H54 (cell line): ENCODE data around the gene BRI3BP.
"Not testable (repeated sequence)": the region's sequence is repeated elsewhere in the genome, so short reads cannot be mapped to it uniquely, and the experiment has no call there.

Source experiments
- DNase-seq: peaks from one replicate; pipeline ENCODE4 v3.0.0; 2011; ENCODE audit warnings: low spot score, mixed read lengths; ENCODE audit not compliant: insufficient read length
- FAIRE-seq: peaks from 3 replicates; lab custom pipeline; 2011; peaks lifted over from hg19 to GRCh38; lab: Jason Lieb, UNC
- POLR2A ChIP-seq: IDR thresholded peaks from 2 replicates; pipeline ENCODE4 v1.6.1; 2011; ENCODE audit warnings: low read depth, mild to moderate bottlenecking, low read length

BRI3BP gene

DNA sequence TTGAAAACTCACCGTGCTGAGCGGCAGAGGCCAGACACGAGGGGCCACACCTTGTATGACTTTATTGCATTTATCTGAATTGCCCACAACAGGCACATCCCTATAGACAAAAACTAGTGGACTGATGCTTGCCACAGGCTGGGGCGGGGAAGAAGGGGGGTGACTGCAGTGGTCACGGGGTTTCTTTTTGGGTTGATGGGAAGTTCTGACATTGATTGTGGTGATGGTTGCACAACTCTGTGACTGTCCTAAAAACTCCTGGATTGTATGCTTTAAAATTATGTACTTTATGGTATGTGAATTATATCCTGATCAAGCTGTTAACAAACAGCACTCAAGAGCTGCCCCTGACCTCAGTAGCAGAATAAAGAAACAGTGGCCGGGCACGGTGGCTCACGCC, 30.2 kb upstream of the BRI3BP start:
- DNase-seq (no peak), FAIRE-seq (no peak)
- TF ChIP-seq POLR2A, result no peak

DNA sequence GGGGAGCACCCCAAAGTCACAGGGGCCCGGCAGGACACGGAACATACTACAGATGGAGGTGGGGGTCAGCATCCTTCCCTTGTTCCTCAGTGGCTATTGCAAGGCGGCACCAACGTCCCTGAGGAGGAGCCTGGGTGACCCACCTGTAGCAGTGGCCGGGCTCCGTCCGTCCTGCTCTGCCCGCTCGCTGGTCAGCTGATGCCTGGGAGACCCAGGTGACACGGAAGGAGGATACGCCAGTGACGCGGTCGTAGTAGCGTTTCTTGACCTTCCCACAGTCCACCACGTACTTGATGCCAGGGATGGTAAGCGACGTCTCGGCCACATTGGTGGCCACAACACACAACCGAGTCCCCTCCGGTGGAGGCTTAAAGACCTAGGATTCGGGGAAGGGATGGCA, 29.2 kb upstream of the BRI3BP start:
- FAIRE-seq, result no peak

GRCh38 chr12:124964836-124965462, 28.5 kb upstream of the BRI3BP start:
- DNase-seq (no peak), FAIRE-seq (no peak)
- TF ChIP-seq POLR2A, result no peak

More for the DNA sequence above, 29.2 kb upstream of the BRI3BP start:
- TF ChIP-seq POLR2A, result no peak
- no peak for DNase-seq

- no peak for FAIRE-seq
- TF ChIP-seq POLR2A, result no peak
- no peak for DNase-seq
Measured at GRCh38 chr12:124967016-124967739, 26.3 kb upstream of the BRI3BP start.

- no peak for TF ChIP-seq POLR2A
- no peak for FAIRE-seq
Measured at GRCh38 chr12:124968656-124969055, 24.8 kb upstream of the BRI3BP start.

DNA sequence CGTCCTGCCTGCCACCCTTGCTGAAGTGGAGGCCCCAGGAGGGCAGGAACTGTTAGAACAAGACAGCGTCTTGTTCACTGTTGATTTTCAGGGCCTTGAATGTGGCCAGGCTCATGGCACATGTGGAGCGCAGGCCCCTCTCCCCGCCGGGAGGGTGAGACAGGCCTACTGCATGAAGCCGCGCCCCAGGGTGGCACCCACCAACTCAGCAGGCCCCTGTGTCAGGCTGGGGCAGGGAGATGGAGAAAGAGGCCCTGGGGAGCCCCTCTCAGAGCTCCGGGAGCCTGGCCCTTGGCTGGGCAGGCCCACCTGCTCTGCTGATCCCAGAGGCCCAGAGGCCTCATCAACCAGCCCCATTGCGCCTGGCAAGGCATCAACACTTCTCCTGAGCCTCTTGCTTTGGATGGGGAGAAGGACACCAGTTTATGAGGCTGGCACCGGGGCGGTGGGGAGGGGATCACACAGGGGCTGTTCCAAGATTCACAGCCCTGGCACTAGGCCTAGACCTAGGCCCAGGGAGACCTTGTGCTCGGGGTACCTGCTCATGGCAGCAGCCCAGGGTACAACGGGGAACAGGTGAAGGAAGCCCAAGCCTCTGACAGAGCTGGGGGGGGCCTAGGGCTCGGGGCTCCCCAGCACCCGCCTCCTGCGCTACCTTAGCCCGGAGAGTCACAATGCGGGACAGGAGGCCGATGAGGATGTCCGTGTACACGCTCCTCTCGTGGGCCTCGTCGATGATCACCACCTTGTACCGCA, 22.6 kb upstream of the BRI3BP start:
- FAIRE-seq, result no peak
- no peak for TF ChIP-seq POLR2A
- no peak for DNase-seq

More at GRCh38 chr12:124968656-124969055, 24.8 kb upstream of the BRI3BP start:
- no peak for DNase-seq

DNA sequence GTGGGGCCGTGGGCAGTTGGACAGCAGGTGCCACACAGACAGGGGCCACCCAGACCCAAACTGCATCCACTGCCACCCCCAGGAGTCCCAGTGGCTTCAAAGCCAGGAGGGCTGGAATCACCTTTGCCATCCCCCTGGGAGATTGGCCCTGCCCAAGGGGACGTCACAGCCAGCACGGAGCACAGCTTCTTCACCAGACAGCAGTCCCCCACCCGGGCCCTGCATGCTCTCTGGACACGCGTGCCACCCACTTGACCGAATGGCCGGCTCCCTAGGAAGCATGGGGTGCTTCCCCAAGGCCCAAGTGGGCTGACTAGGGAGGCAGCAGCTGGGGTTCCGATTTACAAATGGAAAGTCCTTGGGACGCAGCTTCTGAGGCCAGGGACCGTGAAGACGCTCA, 21.8 kb upstream of the BRI3BP start:
- no peak for DNase-seq
- TF ChIP-seq POLR2A, result no peak
- FAIRE-seq, result no peak

GRCh38 chr12:124972211-124972610, 21.2 kb upstream of the BRI3BP start:
- DNase-seq (no peak), FAIRE-seq (no peak)
- TF ChIP-seq POLR2A, result no peak

GRCh38 chr12:124975276-124975675, 18.2 kb upstream of the BRI3BP start:
- no peak for DNase-seq
- no peak for FAIRE-seq
- no peak for TF ChIP-seq POLR2A

DNA sequence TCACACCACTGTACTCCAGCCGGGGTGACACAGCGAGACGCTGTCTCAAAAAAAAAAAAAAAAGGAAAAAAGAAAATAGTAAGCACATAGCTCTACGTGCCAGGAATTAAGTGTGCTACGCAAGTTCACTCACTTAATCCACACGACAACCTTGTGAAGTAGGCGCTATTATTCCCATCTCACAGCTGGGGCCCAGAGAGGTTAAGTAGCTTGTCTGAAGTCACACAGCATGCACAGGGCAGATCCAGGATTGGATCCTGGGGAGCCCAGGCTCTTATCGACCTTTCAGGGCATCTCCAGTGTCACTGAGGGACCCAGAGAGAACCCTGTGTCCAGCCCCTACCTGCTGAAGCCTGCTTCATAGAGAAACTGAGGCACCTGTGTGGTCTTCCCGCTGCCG, 16.4 kb upstream of the BRI3BP start:
- no peak for DNase-seq
- no peak for FAIRE-seq
- TF ChIP-seq POLR2A, result no peak

DNA sequence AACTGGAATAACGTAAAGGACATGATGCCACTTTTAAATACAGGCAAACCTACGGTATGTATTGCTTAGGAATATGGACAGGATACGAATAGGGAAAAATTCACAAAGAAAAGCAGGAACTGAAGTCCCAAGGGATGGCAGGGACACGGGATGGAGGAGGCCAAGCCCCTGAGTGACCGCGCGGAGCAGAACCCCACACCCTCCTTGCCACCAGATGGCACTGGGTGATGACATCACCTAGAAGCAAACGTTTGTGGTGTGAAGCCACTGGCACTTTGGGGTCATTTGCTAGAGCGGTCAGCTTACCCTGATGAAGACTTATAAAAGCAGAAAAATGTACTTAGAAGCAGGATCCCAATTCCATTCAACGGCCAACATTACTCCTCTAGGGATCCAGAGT, 13.9 kb upstream of the BRI3BP start:
- FAIRE-seq, result no peak
- no peak for TF ChIP-seq POLR2A
- DNase-seq, result no peak

DNA sequence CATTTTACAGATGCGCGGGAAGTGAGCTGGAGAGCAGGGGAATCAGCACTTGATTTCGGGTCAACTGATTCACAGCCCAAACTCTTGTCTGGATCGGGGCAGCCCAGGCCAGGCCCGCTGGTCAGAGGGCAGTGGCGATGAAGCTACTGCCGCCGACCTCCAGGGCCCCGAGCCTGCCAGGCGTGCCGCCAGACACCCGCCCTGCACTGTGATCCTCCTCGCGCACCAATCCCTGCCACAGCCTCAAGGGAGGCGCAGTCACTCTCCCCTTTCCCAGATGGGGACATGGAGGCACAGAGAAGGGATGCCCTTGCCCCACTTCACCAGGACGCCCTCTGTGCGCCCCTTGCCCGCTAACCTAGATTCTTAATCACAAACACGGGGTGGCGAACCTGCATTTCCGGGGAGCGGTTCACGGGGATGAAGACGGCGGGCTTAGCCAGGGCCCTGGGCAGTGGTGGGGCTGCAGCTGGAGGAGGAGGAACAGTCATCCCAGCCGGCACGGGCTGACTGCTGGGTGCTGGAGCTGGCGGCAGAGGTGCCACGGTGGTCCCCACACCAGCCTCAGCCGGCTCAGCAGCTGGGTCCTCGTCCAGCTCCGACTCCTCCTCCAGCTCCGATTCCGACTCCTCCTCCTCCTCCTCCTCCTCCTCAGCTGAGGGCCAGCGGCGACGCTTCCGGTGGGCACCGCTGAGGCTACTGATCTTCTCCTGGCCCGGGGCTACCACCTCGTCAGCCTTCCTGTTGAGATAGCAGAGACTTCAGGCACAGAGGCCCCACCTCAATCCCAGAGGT, 13.2 kb upstream of the BRI3BP start:
- FAIRE-seq (no peak), DNase-seq (no peak)
- no peak for TF ChIP-seq POLR2A

DNA sequence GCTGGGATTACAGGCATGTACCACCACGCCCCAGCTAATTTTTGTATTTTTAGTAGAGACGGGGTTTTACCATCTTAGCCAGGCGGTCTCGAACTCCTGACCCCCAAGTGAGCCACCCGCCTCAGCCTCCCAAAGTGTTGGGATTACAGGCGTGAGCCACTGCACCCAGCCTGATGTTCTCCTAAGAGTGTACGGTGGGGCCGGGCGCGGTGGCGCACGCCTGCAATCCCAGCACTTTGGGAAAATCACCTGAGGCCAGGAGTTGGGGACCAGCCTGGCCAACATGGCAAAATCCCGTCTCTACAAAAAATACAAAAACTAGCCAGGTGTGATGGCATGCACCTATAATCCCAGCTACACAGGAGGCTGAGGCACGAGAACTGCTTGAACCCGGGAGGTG, 6.6 kb upstream of the BRI3BP start:
- DNase-seq, FAIRE-seq: not testable (repeated sequence)
